Amniotic stem cell (primary cell): ENCODE data around the gene STAT2.
"Not testable (repeated sequence)": the region's sequence is repeated elsewhere in the genome, so short reads cannot be mapped to it uniquely, and the experiment has no call there.

Experiments
- DNase-seq: peaks from one replicate; lab custom pipeline; 2025; lab: John Stamatoyannopoulos, UW

STAT2 gene

DNA sequence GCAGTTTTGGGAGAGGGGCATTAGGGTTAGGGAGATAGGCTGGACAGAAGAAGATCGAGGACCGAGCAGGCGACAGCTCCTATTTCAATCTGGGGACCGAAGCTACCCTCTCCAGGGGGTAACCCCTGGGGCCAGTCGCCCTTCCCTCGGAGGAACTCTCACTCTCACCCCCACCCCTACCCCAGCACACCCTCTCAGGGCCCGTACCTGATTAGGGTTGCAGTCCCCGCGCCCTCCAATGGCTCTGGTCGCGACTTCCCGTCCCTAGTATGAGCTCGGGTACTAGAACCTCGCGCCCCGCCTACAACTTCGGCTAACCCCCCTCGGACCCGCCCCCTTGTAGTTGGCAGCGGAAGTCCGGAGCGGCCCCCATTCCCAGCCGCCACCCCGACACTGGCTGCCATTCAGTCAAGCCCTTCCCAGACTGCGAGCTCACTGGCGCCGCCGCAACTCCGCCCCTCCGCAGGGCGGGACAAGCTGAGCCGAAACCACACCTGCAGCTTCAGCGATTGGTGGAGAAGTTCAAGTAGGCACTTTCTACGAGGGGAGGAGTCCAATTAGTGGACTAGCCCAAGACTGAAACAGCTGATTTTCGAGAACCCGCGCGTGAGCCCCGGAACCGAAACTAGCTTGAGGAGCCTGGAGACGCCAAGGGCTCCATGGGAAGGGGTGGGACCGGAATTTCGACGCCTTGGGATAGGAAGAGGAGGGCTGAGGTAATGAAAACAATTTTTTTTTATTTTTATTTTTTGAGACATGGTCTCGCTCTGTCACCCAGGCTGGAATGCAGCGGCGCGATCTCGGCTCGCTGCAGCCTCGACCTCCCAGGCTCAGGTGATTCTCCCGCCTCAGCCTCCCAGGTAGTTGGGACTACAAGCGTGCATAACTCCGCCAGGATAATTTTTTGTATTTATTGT is at the start of gene STAT2:
Gene STAT2, minus strand, starts transcription at position 257 of the 917 bp plus-strand sequence. CDS start 3,536 bp downstream, outside the sequence.
- DNase-seq = peak; percentile 99

- DNase-seq = no peak
Measured at GRCh38 chr12:56408799-56409417, 49.0 kb upstream of the STAT2 start.

- DNase-seq = not testable (repeated sequence)
Measured at GRCh38 chr12:56404227-56404626, 44.3 kb upstream of the STAT2 start.

DNA sequence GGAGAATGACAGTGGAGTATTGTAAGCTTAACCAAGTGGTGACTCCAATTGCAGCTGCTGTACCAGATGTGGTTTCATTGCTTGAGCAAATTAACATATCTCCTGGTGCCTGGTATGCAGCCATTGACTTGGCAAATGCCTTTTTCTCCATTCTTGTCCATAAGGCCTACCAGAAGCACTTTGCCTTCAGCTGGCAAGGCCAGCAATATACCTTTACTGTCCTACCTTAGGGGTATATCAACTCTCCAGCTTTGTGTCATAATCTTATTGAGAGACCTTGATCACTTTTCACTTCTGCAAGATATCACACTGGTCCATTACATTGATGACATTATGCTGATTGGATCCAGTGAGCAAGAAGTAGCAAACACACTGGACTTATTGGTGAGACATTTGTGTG is 41.7 kb upstream of the STAT2 start:
- DNase-seq = not testable (repeated sequence)

- not testable (repeated sequence) for DNase-seq
Measured at GRCh38 chr12:56401125-56401524, 41.2 kb upstream of the STAT2 start.

- not testable (repeated sequence) for DNase-seq
Measured at GRCh38 chr12:56399466-56399865, 39.6 kb upstream of the STAT2 start.

GRCh38 chr12:56398324-56398723 is 38.4 kb upstream of the STAT2 start:
- no peak for DNase-seq

DNA sequence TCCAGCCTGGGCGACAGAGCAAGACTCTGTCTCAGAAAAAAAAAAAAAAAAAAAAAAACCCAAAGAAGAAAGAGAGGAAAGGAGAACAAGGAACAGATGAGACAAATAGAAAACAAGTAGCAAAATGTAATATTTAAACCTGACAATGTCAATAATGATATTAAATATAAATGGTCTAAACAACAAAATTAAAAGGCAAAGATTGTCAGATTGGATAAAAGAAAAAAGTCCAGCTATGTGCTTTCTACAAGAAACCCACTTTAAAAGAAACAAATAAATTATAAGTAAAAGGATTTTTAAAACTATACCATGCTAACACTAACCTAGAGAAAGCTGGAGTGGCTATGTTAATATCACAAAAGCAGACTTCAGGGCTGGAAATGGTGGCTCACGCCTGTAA is 32.4 kb upstream of the STAT2 start:
- no peak for DNase-seq

- DNase-seq = no peak
Measured at GRCh38 chr12:56391721-56392120, 31.8 kb upstream of the STAT2 start.

GRCh38 chr12:56389412-56389811 is 29.5 kb upstream of the STAT2 start:
- no peak for DNase-seq

- no peak for DNase-seq
Measured at GRCh38 chr12:56387152-56387736, 27.3 kb upstream of the STAT2 start.

- DNase-seq = no peak
Measured at GRCh38 chr12:56385873-56386272, 26.0 kb upstream of the STAT2 start.

GRCh38 chr12:56382611-56383010 is 22.7 kb upstream of the STAT2 start:
- DNase-seq = no peak

GRCh38 chr12:56377989-56378316 is 18.0 kb upstream of the STAT2 start:
- DNase-seq = no peak

DNA sequence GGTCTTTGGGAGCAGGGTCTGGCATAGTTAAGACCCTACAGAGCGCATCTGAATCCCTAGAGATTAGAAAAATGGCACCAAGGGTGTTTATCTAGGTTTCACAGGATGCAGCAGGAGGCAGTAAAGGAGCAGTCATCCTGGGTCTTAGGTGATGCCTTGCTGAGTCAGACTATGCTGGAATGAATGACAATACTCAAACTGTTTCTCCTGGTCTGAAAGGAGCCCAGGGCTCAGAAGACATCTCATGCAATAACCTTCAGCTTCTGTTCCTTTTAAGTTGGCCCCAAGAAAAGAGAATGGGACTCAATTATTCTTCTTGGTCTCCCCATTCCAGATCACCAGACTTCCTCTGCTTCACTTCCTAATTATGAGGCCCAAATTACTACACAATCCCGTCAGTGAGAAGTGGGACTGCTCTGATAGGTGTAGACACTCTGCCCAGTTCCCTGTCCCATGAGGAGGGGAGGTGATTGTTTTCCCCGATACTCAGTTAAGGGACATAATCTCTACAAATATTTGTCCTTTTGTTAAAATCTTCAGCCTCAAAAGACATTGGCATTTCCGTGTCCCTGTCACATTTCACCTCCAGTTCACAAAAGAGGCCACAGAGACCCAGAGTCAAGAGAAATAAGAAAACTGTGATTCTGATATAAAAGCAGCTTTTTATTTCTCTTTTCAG is 17.5 kb upstream of the STAT2 start:
- no peak for DNase-seq

GRCh38 chr12:56375598-56376434 is 15.9 kb upstream of the STAT2 start:
- DNase-seq = no peak

- DNase-seq = no peak
Measured at GRCh38 chr12:56374726-56375597, 15.1 kb upstream of the STAT2 start.

DNA sequence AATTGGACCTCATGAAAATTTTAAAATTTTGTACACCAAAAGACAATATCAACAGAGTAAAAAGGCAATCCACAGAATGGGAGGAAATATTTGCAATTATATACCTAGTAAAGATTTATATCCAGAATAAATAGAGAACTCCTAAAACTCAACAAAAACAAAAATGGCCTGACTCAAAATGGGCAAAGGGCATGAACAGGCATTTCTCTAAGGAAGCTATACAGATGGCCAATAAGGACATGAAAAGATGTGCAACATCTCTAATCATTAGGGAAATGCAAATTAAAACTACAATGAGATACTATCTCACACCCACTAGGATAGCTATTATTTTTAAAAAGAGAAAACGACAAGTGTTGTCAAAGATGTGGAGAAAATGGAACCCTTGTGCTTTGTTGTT is 13.6 kb upstream of the STAT2 start:
- no peak for DNase-seq

DNA sequence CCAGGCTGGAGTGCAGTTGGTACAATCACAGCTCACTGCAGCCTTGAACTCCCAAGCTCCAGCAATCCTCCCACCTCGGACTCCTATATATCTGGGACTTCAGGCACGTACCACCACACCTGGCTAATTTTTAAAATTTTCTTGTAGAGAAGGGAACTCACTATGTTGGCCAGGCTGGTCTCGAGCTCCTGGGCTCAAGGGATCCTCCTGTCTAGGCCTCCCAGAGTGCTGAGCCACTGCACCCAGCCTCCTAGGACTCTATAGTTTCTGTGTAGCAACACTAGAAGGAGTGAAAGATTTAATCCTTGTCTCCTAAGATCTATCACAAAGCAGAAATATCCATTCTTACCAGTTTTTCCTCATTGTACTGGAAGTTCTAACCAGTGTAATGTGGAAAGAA is 7.0 kb upstream of the STAT2 start:
- no peak for DNase-seq
